MM.1S (cell line): Measurements from ENCODE around the gene CDA.

ENCODE experiments used
- EZH2 ChIP-seq: fragments of 300-600 bp; sonication (generic); optimal IDR thresholded peaks from 2 replicates; pipeline ENCODE3; 2017; ENCODE audit warnings: low read depth, mild to moderate bottlenecking, antibody characterized with exemption, low read length, mixed read lengths
- EZH2phosphoT487 ChIP-seq: fragments of 300-600 bp; sonication (generic); IDR thresholded peaks from 2 replicates; pipeline ENCODE4 v1.6.1; 2018; ENCODE audit warnings: antibody characterized with exemption, low read length
- TF ChIP-seq, protein P1 (sequence below): fragments of 300-600 bp; sonication (generic); IDR thresholded peaks from 2 replicates; pipeline ENCODE4 v1.5.1; 2016; ENCODE audit warnings: antibody characterized with exemption, low read length, mixed read lengths

DNA sequence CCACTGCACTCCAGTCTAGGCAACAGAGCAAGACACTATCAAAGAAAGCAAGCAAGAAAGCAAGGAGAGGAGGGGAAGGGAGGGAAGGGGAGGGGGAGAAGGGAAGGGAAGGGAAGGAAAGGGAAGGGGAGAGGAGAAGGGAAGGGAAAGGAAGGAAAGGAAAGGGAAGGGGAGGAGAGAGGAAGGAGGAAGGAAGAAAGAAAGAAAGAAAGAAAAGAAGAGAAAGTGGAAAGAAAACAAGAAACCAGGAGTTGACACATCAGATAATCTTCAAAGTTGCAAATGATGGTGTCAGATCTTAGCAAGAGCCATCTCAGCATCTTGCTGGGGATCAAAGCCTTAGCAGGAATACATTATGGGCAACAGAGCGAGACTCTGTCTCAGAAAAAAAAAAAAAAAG, 14.9 kb upstream of the CDA start:
- TF ChIP-seq, protein P1, sequence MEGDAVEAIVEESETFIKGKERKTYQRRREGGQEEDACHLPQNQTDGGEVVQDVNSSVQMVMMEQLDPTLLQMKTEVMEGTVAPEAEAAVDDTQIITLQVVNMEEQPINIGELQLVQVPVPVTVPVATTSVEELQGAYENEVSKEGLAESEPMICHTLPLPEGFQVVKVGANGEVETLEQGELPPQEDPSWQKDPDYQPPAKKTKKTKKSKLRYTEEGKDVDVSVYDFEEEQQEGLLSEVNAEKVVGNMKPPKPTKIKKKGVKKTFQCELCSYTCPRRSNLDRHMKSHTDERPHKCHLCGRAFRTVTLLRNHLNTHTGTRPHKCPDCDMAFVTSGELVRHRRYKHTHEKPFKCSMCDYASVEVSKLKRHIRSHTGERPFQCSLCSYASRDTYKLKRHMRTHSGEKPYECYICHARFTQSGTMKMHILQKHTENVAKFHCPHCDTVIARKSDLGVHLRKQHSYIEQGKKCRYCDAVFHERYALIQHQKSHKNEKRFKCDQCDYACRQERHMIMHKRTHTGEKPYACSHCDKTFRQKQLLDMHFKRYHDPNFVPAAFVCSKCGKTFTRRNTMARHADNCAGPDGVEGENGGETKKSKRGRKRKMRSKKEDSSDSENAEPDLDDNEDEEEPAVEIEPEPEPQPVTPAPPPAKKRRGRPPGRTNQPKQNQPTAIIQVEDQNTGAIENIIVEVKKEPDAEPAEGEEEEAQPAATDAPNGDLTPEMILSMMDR, result no peak
- TF ChIP-seq EZH2phosphoT487, result no peak
- TF ChIP-seq EZH2, result no peak
